ENCODE results near the gene ACTN1. TPM values are rescaled to one million over a fixed set of nuclear protein-coding genes. Genes with fewer than 3 reads are reported as not detected.

ACTN1 gene
- total RNA-seq, 1 experiment from 2014 or later = 146 TPM

DNA sequence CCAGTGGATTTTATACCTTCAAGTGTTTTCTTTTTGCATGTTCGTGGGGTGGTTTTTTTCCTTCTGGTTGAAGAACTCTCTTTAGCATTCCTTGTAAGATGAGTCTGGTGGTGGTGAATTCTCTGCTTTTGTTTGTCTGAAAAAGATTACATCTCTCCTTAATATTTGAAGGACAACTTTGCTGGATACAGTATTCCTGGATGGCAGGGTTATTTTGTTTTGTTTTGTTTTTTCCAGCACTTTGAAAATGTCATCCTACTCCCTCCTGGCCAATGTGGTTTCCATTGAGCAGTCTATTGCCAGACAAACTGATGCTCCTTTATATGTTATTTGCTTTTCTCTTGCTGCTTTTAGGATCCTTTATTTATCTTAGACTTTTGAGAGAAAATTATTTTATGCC lies 143.0 kb downstream of the ACTN1 start:
- no peak for DNase-seq (ENCODE audit: low spot score)

DNA sequence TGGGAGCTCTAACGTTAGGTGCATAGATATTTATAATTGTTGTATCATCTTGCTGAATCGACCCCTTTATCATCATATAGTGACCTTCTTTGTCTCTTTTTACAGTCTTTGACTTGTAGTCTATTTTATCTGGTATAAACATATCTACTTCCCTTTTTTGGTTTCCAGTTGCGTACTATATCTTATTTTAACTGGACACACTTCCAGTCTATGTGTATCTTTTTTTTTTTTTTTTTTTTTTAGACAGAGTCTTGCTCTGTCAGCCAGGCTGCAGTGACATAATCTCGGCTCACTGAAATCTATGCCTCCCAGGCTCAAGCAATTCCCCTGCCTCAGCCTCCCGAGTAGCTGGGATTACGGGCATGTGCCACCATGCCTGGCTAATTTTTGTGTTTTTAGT lies 144.3 kb downstream of the ACTN1 start:
- no peak for DNase-seq (ENCODE audit: low spot score)

DNA sequence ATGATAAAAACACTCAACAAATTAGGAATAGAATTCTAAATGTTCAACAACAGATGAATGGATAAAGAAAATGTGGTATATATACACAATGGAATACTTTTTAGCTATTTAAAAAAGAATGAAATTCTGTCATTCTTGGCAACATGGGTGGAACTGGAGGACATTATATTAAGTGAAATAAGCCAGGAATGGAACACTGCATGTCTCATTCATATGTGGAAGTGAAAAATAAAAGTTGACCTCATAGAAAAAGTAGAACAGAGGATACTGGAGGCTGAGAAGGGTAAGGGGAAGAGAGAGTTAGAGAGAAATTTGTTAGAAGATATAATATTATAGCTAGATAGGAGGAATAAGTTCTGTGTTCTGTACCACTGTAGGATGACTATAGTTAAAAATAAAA lies 150.4 kb downstream of the ACTN1 start:
- DNase-seq (ENCODE audit: low spot score) = no peak

DNA sequence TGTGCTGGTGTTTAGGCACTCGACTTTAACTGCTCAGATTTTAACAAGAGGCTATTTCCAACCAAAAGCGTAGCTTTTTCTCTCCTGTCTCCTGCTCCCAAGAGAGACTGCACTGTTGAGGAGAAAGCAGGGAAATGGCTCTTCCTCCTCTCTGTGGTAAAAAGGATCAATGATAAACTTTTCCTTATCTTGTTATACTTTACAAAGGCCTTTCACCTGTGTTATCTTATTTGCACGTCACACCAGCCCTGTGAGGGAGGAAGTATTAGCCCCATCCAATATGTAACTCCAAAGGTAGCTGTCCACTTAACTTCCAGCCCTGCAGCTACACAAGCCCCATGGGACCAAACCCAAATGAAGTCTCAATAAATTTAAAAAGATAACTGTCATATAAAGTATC lies 153.4 kb downstream of the ACTN1 start:
- DNase-seq (ENCODE audit: low spot score) = no peak

DNA sequence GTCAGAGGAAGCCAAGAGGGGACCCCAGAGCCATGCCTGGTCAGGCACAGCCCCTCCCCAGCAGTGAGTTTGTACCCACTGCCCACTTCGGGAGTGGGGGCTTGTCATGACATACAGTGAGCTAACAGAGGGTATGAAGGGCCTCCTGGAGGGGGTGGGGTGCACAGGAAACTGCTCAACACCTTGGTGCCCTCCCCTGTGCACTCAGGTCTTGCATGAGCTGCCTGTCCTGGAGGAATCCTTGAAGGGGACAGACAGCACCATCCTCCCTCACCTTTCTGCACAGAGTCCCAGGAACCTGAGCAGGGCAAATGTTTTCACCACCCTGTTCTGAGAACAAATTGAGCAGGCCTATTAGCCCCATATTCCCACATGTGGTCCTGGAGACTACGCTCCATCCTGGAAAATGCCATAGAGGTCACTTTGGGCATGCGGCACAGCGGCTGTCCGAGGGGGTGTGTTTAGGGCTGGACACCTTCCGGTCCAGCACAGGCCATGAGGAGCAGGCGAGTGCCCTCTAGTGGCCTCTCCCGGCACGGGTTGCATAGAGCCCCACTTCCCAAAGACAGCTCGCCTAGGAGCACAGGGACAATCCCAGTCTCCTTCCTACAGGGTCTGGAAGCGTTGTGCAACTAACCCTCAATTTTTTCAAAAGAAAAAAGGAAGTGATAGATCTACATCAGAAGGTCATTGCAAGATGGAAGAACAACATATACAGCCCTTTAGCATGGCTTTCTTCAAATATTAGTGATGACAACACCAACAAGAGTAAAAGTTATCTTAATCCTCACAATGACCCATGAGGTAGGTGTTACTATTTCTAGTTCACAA lies 154.4 kb downstream of the ACTN1 start:
- peak; percentile 70 for DNase-seq (ENCODE audit: low spot score)

DNA sequence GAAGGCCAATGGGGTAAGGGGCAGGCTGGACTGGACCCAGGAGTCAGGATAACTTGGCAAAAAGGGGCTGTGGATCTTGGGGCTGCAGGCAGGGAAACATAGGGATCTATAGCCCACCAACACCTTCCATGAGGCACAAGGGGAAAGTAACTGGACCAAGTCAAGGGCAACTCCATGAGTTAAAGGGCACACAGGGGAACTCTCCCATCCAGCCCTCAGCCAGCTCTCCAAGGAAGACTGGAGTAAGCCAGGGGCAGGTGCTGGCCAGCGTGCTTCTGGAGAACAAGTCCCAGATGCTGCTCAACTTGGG lies 154.9 kb downstream of the ACTN1 start:
- no peak for DNase-seq (ENCODE audit: low spot score)

Other genes with a start within 250 kb of the ACTN1 start
- 39.7 and 49.7 TPM in 2 replicates for gene ZFP36L1, start 186.2 kb downstream of the ACTN1 start, total RNA-seq (2014; rRNA removed; shearing (Covaris generic))
- 3.9 and 6.7 TPM in 2 replicates for gene DCAF5, start 173.8 kb upstream of the ACTN1 start, total RNA-seq (2014; rRNA removed; shearing (Covaris generic))
- gene EXD2, start 212.2 kb upstream of the ACTN1 start, total RNA-seq (2014; rRNA removed; shearing (Covaris generic)) = 10.7 and 11.0 TPM in 2 replicates